ENCODE data around the gene C2orf76. TPM values are rescaled to one million over a fixed set of nuclear protein-coding genes. Genes with fewer than 3 reads are reported as not detected.
"Not testable (repeated sequence)": the region's sequence is repeated elsewhere in the genome, so short reads cannot be mapped to it uniquely, and the experiment has no call there.

C2orf76 gene
- total RNA-seq (10 to 100 TPM; 23.6 to 29.5 TPM), polyA plus RNA-seq (ENCODE audit: insufficient read length in 2 of 2) (10 to 100 TPM; 17.4 to 19.0 TPM)
- long read RNA-seq, donor 1, partial matches to known transcripts, result 1,966 of 1,989 reads
- long read RNA-seq, donor 1, other reads (novel, unspliced or antisense), result 18 of 1,989 reads
- long read RNA-seq, donor 2, partial matches to known transcripts, result 1,132 of 1,148 reads
- long read RNA-seq, donor 2, other reads (novel, unspliced or antisense), result 14 of 1,148 reads
- long read RNA-seq, donor 3, partial matches to known transcripts, result 939 of 945 reads
- long read RNA-seq, donor 3, other reads (novel, unspliced or antisense), result 5 of 945 reads
- long read RNA-seq, donor 4, transcript C2orf76-201 (6 exons, 676 nt), result major isoform, 7 of 1,045 reads
- long read RNA-seq, donor 4, partial matches to known transcripts, result 1,018 of 1,045 reads
- long read RNA-seq, donor 4, other reads (novel, unspliced or antisense), result 20 of 1,045 reads

DNA sequence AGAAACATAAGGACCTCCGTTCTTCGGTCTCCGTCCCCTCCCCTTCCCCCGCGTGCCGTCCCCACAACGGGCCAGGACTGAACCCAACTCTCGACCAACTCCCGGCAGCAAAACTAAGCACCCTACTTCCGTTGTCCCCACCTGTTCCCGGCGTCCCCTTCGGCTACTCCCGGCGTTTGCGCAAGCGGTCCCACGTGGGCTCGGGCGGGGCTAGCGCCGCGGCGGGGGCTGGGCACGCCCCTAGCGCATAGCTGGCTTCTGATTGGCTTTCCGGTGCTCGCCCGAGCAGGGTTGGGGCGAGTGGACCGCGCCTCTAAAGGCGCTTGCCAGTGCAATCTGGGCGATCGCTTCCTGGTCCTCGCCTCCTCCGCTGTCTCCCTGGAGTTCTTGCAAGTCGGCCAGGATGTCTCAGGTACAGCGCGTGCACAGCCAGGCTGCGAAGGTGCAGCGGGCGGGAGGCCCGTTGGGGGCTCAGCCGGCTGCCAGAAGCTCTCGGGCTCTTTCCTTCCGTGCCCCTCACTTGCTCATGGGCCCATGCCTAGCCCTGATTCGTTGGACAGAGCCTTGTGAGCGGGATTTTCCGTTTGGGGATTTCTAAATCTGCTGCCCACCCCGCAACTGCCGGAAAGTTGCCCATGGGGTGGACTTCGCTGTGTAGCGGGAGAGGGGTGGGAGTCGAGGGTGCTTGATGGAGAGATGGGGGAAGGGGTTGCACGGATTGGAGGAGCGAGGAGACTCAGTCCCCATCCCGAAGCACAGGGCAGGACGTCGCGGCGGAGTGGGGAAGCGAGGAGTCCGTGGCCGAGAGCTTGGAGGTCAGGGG is at the start of gene C2orf76, which contains the start of gene DBI:
Gene C2orf76, minus strand, starts transcription at position 186 of the 823 bp plus-strand sequence. CDS start 26,875 bp downstream, outside the sequence.
Gene DBI, plus strand, starts transcription at position 329 of the 823 bp plus-strand sequence. Its CDS starts 75 bp downstream, at position 404.
- DNase-seq (ENCODE audit: low read depth in 4 of 6, low spot score in 6 of 6), result peak; percentile 70 to 98 (median 88)
- Histone ChIP-seq H3K27ac (ENCODE audit: low read depth, low read length) (peak within 1 kb of the TSS; percentile 95), H3K9me3 (ENCODE audit: control insufficient read depth, insufficient read depth, low read length) (no peaks in the 10 kb centered on the region), H3K36me3 (ENCODE audit: control insufficient read depth, insufficient read depth, low read length) (peaks cover 5% of the 10 kb centered on the region), H3K4me1 (ENCODE audit: control insufficient read depth, insufficient read depth, low read length) (peaks cover 39% of the 10 kb centered on the region), H3K4me3 (ENCODE audit: low read depth, low read length) (peak within 1 kb of the TSS; percentile 92), H3K27me3 (ENCODE audit: control insufficient read depth, insufficient read depth, low read length) (no peaks in the 10 kb centered on the region)
- WGBS (ENCODE audit: insufficient coverage), result under 1% methylated on average over 63 of the region's 65 CpGs

DNA sequence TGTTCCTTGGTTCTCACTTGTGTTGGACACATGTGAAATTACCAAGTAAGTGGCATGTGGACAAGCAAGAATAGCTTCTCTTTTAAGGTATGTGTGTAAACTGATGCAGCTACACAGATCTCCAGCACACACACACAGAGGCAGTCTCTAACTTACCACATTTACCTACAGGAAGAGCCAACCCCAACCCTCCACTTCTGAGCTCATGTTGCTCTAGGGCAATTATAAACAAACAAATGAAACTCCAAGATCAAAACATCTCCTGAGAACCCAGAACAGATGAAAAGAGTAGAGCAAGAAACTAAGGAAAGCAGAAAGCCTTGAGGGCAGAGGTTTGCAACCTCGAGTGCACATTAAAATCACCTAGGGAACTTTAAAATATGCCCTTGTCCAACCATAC is 49.0 kb upstream of the C2orf76 start:
- no peak overlapping the region for H3K27ac ChIP-seq (ENCODE audit: low read depth, low read length)
- H3K9me3 ChIP-seq (ENCODE audit: control insufficient read depth, insufficient read depth, low read length), result no peaks in the 10 kb centered on the region
- H3K27me3 ChIP-seq (ENCODE audit: control insufficient read depth, insufficient read depth, low read length), result no peaks in the 10 kb centered on the region
- H3K36me3 ChIP-seq (ENCODE audit: control insufficient read depth, insufficient read depth, low read length), result no peaks in the 10 kb centered on the region
- H3K4me1 ChIP-seq (ENCODE audit: control insufficient read depth, insufficient read depth, low read length), result no peaks in the 10 kb centered on the region
- no peak for DNase-seq (ENCODE audit: low read depth in 4 of 6, low spot score in 6 of 6)
- no CpG with 5 or more reads among the region's 1 CpG for WGBS (ENCODE audit: insufficient coverage)
- H3K4me3 ChIP-seq (ENCODE audit: low read depth, low read length), result no peak overlapping the region

DNA sequence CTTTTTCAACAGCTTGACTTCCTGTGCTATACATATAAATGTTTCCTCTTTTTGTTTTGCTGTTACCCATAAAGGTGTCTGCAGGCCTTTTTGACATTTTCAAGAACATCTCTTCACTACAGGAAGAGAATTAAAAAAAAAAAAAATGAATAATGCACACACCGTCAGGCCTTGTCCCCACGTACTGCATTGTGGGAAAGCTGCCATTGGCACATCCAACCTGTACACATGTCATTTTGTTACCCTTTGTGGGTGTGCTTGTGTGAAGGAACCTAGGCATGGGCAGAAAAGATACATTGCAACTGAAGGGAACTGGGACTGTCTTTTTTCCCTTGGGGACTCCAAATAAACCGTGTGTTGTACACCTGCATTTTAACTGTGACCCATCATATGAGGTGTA is 48.3 kb upstream of the C2orf76 start:
- H3K36me3 ChIP-seq (ENCODE audit: control insufficient read depth, insufficient read depth, low read length), result no peaks in the 10 kb centered on the region
- H3K4me3 ChIP-seq (ENCODE audit: low read depth, low read length), result no peak overlapping the region
- H3K27me3 ChIP-seq (ENCODE audit: control insufficient read depth, insufficient read depth, low read length), result no peaks in the 10 kb centered on the region
- no peak for DNase-seq (ENCODE audit: low read depth in 4 of 6, low spot score in 6 of 6)
- no peaks in the 10 kb centered on the region for H3K9me3 ChIP-seq (ENCODE audit: control insufficient read depth, insufficient read depth, low read length)
- H3K27ac ChIP-seq (ENCODE audit: low read depth, low read length), result no peak overlapping the region
- WGBS (ENCODE audit: insufficient coverage), result no CpG with 5 or more reads among the region's 3 CpGs
- no peaks in the 10 kb centered on the region for H3K4me1 ChIP-seq (ENCODE audit: control insufficient read depth, insufficient read depth, low read length)

DNA sequence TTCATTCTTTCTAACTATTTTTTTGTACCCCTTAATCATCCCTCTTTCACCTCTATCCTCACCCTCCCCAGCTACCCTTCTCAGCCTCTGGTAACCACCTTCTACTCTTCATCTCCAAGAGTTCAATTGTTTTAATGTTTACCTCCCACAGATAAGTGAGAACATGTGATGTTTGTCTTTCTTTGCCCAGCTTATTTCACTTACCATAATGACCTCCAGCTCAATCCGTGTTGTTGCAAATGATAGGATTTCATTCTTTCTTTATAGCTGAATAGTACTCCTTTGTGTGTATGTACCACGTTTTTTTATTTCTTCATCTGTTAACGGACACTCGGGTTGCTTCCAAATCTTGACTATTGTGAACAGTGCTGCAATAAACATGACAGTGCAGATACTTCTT is 42.9 kb upstream of the C2orf76 start:
- no peaks in the 10 kb centered on the region for H3K4me1 ChIP-seq (ENCODE audit: control insufficient read depth, insufficient read depth, low read length)
- H3K27me3 ChIP-seq (ENCODE audit: control insufficient read depth, insufficient read depth, low read length), result no peaks in the 10 kb centered on the region
- no CpG with 5 or more reads among the region's 4 CpGs for WGBS (ENCODE audit: insufficient coverage)
- no peaks in the 10 kb centered on the region for H3K9me3 ChIP-seq (ENCODE audit: control insufficient read depth, insufficient read depth, low read length)
- no peak overlapping the region for H3K4me3 ChIP-seq (ENCODE audit: low read depth, low read length)
- DNase-seq (ENCODE audit: low read depth in 4 of 6, low spot score in 6 of 6), result no peak
- H3K36me3 ChIP-seq (ENCODE audit: control insufficient read depth, insufficient read depth, low read length), result no peaks in the 10 kb centered on the region
- no peak overlapping the region for H3K27ac ChIP-seq (ENCODE audit: low read depth, low read length)

DNA sequence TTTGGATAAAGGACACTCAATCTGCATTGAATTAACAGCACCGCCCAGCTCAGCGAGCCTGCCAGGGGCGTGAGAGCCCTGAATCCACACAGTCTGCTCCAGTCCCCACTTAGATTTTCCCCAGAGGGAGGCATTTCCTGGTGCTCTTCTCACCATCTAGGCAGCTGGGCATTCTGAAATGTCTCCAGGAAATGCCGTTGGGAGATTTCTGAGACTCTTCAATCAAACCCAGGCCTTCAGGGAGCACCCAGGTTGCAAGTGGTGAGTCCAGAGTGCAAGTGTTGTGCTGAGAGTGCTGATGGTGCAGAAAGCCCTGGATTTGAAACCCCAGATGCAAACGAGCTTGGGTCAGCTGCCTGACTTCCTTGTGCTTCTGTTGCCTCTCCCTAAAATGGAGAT is 41.6 kb upstream of the C2orf76 start:
- H3K36me3 ChIP-seq (ENCODE audit: control insufficient read depth, insufficient read depth, low read length), result no peaks in the 10 kb centered on the region
- H3K4me3 ChIP-seq (ENCODE audit: low read depth, low read length), result no peak overlapping the region
- no peaks in the 10 kb centered on the region for H3K9me3 ChIP-seq (ENCODE audit: control insufficient read depth, insufficient read depth, low read length)
- no peak overlapping the region for H3K27ac ChIP-seq (ENCODE audit: low read depth, low read length)
- no peaks in the 10 kb centered on the region for H3K27me3 ChIP-seq (ENCODE audit: control insufficient read depth, insufficient read depth, low read length)
- 75% methylated on average over 4 of the region's 5 CpGs for WGBS (ENCODE audit: insufficient coverage)
- no peaks in the 10 kb centered on the region for H3K4me1 ChIP-seq (ENCODE audit: control insufficient read depth, insufficient read depth, low read length)
- DNase-seq (ENCODE audit: low read depth in 4 of 6, low spot score in 6 of 6), result no peak

DNA sequence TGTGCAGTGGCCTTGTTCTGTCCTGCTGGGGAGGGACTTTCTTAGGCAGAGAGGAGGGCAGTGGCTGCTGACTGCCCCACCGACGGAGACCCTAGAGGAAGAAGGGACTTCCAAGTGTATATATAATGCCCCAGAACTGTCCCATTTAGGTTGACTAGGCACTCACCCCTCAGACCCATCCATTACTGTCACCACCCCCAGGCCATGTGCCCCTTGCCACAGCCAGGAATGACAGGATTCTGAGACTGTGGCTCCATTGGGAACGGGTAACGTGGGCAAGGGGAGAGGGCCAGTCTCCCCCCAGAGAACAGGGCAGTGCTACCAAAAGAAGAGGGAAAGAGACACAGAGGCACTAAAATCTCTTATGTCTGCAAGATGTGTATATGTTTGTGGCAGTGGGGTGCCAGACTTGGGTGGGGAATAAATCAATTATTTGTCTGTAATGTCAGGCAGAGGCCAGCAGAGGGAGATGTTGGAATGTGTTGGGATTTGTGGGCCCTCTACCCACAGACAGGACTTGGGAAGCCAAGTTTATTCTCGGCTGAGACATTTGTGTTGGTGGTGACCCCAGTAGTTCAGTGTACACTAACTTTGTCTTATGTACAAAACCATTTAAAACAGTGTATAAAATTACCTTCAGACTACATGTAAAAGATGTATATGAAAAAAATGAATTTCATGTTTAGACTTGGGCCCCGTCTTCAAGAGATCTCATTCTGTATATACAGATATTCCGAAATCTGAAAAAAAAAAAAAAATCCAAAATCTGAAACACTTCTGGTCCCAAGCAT is 41.0 kb upstream of the C2orf76 start:
- no peaks in the 10 kb centered on the region for H3K4me1 ChIP-seq (ENCODE audit: control insufficient read depth, insufficient read depth, low read length)
- no peaks in the 10 kb centered on the region for H3K36me3 ChIP-seq (ENCODE audit: control insufficient read depth, insufficient read depth, low read length)
- no peak overlapping the region for H3K4me3 ChIP-seq (ENCODE audit: low read depth, low read length)
- no peak overlapping the region for H3K27ac ChIP-seq (ENCODE audit: low read depth, low read length)
- no peaks in the 10 kb centered on the region for H3K9me3 ChIP-seq (ENCODE audit: control insufficient read depth, insufficient read depth, low read length)
- 83% methylated on average over 4 of the region's 7 CpGs for WGBS (ENCODE audit: insufficient coverage)
- no peaks in the 10 kb centered on the region for H3K27me3 ChIP-seq (ENCODE audit: control insufficient read depth, insufficient read depth, low read length)
- DNase-seq (ENCODE audit: low read depth in 4 of 6, low spot score in 6 of 6), result peak in 4 of 6 donors; percentile 27 to 81 (median 53)

DNA sequence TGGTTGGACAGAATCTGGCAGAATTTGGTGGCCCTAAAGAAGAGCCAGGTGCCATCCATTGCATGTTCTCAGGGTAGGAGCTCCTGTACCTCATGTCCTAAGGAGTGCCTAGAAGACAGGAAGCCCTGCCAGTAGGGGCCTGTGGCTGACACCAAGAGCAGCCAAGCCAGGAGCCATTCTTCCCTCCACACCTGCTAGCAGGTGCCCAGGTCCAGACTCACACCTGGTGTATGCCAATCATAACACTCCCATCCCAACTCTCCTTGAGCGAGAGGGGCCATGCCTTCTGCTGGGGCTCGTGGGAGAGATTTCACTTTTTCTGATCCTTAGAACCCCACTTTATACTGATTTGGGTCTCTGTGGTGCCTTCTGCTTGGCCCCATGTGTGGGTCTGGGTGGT is 38.5 kb upstream of the C2orf76 start:
- Histone ChIP-seq H3K27ac (ENCODE audit: low read depth, low read length) (no peak overlapping the region), H3K36me3 (ENCODE audit: control insufficient read depth, insufficient read depth, low read length) (no peaks in the 10 kb centered on the region), H3K4me1 (ENCODE audit: control insufficient read depth, insufficient read depth, low read length) (no peaks in the 10 kb centered on the region), H3K27me3 (ENCODE audit: control insufficient read depth, insufficient read depth, low read length) (no peaks in the 10 kb centered on the region), H3K4me3 (ENCODE audit: low read depth, low read length) (no peak overlapping the region), H3K9me3 (ENCODE audit: control insufficient read depth, insufficient read depth, low read length) (no peaks in the 10 kb centered on the region)
- no CpG with 5 or more reads among the region's 2 CpGs for WGBS (ENCODE audit: insufficient coverage)
- DNase-seq (ENCODE audit: low read depth in 4 of 6, low spot score in 6 of 6), result no peak

DNA sequence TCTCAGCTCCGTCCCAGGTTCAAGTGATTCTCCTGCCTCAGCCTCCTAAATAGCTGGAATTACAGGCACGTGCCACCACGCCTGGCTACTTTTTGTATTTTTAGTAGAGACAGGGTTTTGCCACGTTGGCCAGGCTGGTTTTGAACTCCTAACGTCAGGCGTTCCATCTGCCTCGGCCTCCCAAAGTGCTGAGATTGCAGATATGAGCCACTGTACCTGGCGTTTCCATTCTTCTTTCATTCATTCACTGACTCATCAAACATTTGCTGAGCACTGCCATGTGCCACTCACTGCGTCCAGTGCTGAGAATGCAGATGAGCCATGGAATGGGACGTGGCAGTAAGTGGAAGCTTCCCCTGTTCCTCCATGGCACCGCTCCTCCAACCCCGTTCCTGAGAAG is 37.0 kb upstream of the C2orf76 start:
- H3K4me3 ChIP-seq (ENCODE audit: low read depth, low read length); H3K9me3 ChIP-seq (ENCODE audit: control insufficient read depth, insufficient read depth, low read length); DNase-seq (ENCODE audit: low read depth in 4 of 6, low spot score in 6 of 6); H3K27me3 ChIP-seq (ENCODE audit: control insufficient read depth, insufficient read depth, low read length); H3K27ac ChIP-seq (ENCODE audit: low read depth, low read length); H3K4me1 ChIP-seq (ENCODE audit: control insufficient read depth, insufficient read depth, low read length); H3K36me3 ChIP-seq (ENCODE audit: control insufficient read depth, insufficient read depth, low read length): not testable (repeated sequence)
- WGBS (ENCODE audit: insufficient coverage), result 87% methylated on average over 11 of the region's 12 CpGs
